Measurements from ENCODE around the gene TMEM255A. TPM values are rescaled to one million over a fixed set of nuclear protein-coding genes. Genes with fewer than 3 reads are reported as not detected.
A peak's percentile ranks its signal among the peaks of the same experiment; 100 is the strongest.

The TMEM255A gene
- total RNA-seq, 2 donors from 2014 or later = 1.6 to 6.3 TPM

DNA sequence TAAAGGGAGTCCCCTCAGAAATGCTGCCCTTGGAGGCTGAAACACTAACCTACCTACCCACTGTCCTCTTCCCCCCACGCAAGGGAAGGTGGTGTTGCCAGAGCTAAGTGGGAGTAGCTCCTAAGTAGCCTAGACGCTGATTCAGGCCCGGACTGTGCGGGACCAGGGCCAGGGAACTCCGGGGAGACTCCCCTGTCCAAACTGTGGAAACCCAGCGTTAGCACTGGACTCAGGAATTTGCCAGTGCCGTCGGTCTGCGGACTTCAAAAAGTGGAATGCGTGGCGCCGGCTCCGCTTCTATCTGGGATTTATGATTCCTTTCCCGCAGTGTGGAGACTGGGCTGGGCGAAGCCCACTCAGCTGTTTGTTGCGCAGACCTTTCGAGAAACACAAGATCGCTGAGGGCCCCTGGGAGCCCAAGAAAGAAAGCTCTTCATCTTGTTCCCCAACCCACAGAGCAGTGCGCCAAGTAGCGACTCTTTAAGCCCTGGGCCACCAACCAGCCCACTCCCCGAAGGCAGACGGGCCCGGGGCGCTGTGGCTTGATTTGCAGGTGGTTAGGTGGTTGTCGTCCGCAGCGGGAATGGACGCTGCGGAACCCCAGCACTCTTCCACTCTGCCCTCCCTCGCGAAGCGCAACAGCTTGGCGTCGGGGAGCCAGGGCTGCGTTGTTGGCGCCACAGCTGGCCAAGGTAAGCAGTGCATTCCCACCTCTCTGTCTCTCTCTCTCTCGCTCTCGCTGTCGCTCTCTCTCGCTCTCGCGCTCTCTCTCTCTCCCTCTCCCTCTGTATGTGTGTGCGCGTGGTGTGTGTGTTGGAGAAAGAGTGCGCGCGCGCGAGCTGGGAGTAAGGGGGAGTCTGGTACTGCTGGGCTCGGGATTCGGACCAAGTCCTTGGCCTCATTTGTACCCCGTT, 2.0 kb downstream of the TMEM255A start:
- DNase-seq (ENCODE audit: low spot score) = peak; percentile 85
- intact Hi-C loops (cut with DNase I) = no loop called here

- intact Hi-C loops (cut with DNase I) = no loop called here
Measured at GRCh38 chrX:120308558-120308957, 2.7 kb downstream of the TMEM255A start.

DNA sequence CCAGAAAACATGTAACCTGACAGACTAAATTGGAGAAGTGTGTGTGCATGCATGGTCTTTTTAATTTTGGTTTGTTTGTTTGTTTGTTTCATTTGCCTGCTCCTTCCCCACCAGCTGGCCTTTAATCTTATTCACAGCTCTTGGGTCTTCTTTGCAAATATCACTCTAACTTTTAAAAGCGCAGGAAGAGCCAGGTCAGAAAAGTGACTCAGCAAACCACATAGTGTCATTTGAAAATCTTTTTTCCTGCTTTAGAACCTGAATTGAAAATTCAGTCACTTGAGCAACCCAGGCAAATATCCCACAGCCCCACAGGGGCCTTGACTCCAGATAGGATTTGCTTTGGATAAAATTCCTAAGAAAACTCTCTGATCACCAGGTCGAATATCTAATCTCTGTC, 4.6 kb downstream of the TMEM255A start:
- intact Hi-C loops (cut with DNase I) = no loop called here
- no peak for DNase-seq (ENCODE audit: low spot score)

More at GRCh38 chrX:120308558-120308957, 2.7 kb downstream of the TMEM255A start:
- DNase-seq (ENCODE audit: low spot score) = no peak

GRCh38 chrX:120305531-120306141, 5.6 kb downstream of the TMEM255A start:
- intact Hi-C loops (cut with DNase I) = no loop called here
- DNase-seq (ENCODE audit: low spot score) = no peak

DNA sequence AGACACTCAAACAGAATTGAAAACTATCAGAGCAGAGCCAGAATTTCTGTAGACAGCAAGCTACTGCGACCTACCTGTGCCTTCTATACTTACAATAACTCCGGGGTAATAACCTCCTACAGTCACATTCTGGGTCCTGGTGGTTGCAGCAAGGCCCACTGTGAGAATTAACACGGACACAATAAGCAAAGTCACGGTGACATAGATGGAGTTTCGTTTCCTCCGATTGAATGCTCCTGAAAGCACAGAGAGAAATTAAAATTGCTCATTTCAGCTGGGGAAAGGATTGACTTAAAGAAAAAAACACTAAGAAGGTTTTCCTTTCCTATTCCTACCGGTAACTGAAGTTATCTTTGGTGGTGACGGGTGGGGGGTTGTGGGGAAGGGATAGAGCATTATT, 7.0 kb downstream of the TMEM255A start:
- intact Hi-C loops (cut with DNase I) = no loop called here
- no peak for DNase-seq (ENCODE audit: low spot score)

GRCh38 chrX:120302434-120302833, 8.8 kb downstream of the TMEM255A start:
- no peak for DNase-seq (ENCODE audit: low spot score)
- intact Hi-C loops (cut with DNase I) = no loop called here

GRCh38 chrX:120301960-120302359, 9.3 kb downstream of the TMEM255A start:
- no peak for DNase-seq (ENCODE audit: low spot score)
- intact Hi-C loops (cut with DNase I) = no loop called here

DNA sequence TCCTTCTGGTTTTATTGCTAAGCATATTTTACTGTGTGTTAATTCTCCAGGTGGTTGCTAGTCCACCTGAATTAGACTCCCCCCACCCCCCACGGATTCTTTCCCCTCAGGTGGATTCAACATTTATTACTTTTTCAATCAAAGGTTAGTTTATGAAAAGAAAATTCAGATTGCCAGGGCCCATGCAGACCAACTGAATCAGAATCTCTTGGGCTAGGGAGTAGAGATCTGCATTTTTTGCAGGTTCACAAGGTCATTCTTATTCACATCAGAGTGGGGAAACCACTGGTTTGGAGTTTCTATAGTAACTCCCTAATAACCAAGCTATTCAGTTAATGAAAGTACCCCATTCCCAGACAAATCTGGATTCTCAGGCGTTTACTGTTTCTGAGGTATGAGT, 9.8 kb downstream of the TMEM255A start:
- intact Hi-C loops (cut with DNase I) = no loop called here
- DNase-seq (ENCODE audit: low spot score) = no peak

DNA sequence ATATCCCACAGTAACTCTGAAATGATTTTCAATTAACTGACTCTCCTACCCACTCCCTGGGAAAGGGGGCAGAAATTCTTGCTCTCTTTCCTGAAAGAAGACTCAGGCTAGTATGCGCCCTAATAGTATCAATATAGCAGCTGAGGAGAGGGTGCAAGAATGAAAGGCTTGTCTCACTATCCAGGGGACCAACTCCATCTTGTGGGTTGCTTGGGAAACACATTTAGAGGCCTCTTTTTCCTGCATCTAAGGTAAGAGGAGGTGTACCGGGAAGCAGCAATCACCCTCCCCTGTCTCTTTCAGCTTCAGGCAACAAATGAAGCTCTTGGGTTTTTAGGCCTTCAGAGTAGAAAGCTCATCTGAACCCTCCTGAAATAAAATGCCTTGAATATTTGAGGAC, 11.3 kb downstream of the TMEM255A start:
- intact Hi-C loops (cut with DNase I) = loop anchor here in 1 of 2 donors (10.0 kb wide), 1 partner anchor 1155 kb away; no protein-coding TSS in a partner anchor
- no peak for DNase-seq (ENCODE audit: low spot score)

- intact Hi-C loops (cut with DNase I) = loop anchor here in 1 of 2 donors (10.0 kb wide), 1 partner anchor 1157 kb away; no protein-coding TSS in a partner anchor
- no peak for DNase-seq (ENCODE audit: low spot score)
Measured at GRCh38 chrX:120297923-120298322, 13.3 kb downstream of the TMEM255A start.

GRCh38 chrX:120294651-120295050, 16.6 kb downstream of the TMEM255A start:
- intact Hi-C loops (cut with DNase I) = loop anchor here in 1 of 2 donors (10.0 kb wide), 1 partner anchor 1160 kb away; no protein-coding TSS in a partner anchor
- no peak for DNase-seq (ENCODE audit: low spot score)

DNA sequence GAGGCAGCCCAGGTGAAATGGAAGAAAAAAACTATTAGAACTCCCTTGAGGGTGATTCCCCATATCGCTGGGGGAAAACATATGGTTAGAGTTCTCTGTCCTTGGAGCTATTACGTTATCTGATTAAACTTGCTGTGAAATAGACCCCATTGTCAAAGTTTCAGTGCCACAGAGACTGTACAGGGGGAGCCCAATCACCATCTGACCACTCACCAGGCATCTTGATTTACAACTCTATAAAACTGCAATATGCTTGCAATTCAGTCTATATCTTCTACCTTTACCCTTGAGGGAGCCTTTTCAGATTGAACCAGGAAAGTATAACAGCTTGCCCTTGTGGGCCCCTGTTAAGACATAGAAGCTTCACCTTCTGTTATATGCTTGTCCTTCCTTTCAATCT, 18.2 kb downstream of the TMEM255A start:
- no peak for DNase-seq (ENCODE audit: low spot score)
- intact Hi-C loops (cut with DNase I) = loop anchor here in 1 of 2 donors (10.0 kb wide), 1 partner anchor 1162 kb away; no protein-coding TSS in a partner anchor

- intact Hi-C loops (cut with DNase I) = loop anchor here in 1 of 2 donors (10.0 kb wide), 1 partner anchor 1164 kb away; no protein-coding TSS in a partner anchor
- DNase-seq (ENCODE audit: low spot score) = no peak
Measured at GRCh38 chrX:120291211-120291610, 20.1 kb downstream of the TMEM255A start.

- DNase-seq (ENCODE audit: low spot score) = no peak
- intact Hi-C loops (cut with DNase I) = loop anchor here in 1 of 2 donors (10.0 kb wide), 1 partner anchor 1165 kb away; no protein-coding TSS in a partner anchor
Measured at GRCh38 chrX:120290107-120290506, 21.2 kb downstream of the TMEM255A start.

DNA sequence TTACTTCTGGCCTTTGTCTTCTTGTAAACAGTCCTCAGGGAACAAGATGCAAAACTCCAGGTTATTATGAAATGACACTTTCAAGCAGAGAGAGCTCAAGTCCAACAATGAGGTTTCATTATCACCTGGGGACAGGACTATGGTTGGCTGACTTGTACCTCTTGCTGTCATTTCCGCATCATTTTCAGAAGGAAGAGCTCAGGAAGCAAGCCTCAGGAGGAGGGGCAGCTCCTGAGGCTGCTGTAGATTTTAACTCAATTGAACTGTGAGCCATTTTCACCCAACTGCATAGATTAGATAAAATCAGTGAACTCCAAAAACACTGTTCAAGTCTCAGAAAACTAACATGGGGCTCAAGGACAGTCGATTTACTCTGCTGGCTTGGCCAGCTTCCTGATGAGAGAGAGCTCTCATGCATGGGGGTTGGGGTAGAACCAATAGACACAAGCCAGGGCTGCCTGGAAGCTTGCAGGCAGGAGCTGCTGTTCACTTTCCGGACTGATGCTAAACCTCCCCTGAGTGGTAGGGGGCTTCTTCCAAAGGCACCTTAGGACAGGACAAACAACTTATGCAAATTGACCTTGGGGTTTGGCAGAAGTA, 23.6 kb downstream of the TMEM255A start:
- no peak for DNase-seq (ENCODE audit: low spot score)
- intact Hi-C loops (cut with DNase I) = no loop called here

DNA sequence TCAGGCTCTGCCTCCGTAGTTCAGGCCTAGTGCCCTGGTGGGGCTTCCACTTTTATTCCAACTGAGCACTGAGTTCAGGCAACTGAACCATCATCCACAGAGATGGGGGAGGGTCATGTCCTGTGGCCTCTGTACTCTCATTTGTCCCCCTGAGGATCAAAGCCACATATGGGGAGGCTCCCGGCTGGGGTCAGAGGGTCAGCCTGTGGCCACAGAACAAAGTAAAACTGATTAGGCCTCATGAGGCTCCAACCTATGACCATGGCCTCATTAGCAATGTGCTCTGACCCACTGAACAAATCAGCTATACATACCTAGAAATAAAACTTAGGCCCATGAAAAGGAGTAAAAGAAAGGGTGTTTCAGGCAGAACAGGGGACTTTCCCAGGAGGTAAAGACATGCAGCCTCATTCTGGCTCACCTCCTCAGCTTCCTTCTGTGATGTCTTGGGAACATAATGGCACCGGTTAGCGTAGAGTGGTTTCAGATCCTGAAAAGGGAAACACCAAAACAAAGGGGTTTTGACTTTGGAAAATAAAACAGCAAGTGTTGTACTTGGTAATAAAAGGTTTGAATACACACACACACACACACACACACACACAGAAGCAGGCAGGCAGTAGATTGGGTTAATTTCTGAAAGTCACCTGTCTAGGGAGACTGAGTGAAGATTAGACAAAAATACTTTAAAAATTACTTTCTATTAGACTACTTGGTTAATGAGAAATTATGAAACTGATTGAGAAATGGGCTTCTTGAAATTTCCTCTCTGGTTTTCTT, 24.3 kb downstream of the TMEM255A start:
- intact Hi-C loops (cut with DNase I) = no loop called here
- DNase-seq (ENCODE audit: low spot score) = no peak

GRCh38 chrX:120282697-120283096, 28.6 kb downstream of the TMEM255A start:
- no peak for DNase-seq (ENCODE audit: low spot score)
- intact Hi-C loops (cut with DNase I) = loop anchor here in 1 of 2 donors (5.0 kb wide), 1 partner anchor 865 kb away; no protein-coding TSS in a partner anchor

DNA sequence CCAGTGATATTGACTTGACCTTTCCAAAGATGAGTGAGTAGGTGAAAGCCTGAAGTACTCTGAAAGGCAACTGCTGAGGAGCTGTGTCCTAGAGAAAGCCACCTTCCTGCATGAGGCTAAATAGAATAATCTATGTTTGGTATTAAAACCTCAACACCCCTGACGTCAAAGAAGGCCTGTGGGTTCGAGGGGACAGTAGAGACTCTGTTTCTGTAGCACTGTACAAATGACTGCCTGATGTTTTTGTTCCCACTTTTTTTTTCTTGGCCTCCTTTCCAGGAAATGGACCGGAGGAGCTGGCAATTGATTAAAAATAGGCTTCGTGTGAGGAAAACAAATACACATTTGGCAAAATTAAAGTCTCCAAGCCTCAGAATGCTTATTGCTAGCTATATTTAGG, 29.5 kb downstream of the TMEM255A start:
- no peak for DNase-seq (ENCODE audit: low spot score)
- intact Hi-C loops (cut with DNase I) = loop anchor here in 1 of 2 donors (5.0 kb wide), 1 partner anchor 866 kb away; no protein-coding TSS in a partner anchor
